GM21423 (cell line): ENCODE data around the gene NRG3.
A peak's percentile ranks its signal among the peaks of the same experiment; 100 is the strongest.

Source experiments
- ATAC-seq: cut with Tn5 transposase; IDR thresholded peaks from one replicate; pipeline ENCODE4 v1.9.1; 2021; ENCODE audit warnings: mild to moderate bottlenecking, moderate library complexity; ENCODE audit not compliant: unreplicated experiment

Gene NRG3

DNA sequence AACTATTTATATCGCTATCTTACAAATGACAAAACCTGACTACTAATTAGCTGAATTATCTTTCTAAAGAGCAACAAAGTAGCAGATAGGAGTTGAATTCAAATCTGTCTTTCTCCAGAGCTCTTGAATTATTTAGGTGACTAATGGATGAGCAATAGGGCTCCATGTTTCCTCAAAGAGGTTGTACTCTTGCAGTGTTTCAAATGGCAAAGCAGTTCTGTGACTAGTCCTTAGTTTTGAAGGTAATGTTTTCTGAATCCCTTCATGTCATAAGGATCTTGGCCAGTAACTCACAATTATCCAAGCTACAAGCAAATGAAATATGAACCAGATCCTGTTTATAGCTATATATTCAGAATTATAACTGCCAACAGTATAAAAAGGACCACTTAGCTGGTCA is 999.7 kb downstream of the NRG3 start:
- no peak for ATAC-seq

DNA sequence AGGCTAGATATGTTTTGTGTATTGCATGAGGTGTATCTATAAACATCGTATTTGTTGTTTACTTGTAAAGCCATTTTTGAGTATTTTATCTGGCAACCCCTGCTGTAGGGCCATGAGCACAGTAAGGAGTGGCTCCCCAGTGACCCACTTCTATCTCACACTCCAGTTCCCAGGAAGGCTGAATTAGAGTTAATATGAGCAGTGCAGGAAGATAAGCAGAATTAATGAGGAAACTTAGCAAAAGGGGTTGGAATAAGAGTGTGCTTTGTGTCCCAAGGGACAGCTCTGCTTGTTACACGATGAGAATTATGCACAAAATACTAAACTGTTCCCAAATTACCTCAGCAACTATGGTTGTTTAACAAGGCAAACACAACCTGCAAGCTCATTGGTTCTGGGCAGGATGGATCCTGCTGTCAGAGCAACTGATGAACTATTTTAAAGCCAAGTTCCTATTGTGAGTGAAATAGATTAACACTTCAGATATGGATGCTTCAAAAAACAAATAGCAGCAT is 1005.8 kb downstream of the NRG3 start:
- ATAC-seq, result no peak

DNA sequence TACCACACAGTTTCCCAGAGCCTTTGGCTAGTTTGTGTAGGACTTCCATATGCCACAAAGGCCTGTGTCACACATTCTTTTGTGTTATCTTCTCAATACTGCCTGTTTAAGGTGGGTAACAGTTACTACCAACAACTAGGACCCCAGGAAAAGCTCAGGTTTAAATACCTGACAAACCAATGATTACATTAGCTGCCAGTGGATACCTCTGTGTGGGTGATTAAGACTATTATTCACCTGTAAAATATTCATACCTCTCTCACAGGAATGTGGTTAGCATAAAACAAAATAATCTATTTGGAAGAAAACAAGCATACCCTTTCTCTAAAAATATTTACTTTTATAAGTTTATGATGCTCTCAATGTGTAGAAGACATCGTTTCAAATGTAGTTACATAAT is 1007.7 kb downstream of the NRG3 start:
- ATAC-seq, result no peak

DNA sequence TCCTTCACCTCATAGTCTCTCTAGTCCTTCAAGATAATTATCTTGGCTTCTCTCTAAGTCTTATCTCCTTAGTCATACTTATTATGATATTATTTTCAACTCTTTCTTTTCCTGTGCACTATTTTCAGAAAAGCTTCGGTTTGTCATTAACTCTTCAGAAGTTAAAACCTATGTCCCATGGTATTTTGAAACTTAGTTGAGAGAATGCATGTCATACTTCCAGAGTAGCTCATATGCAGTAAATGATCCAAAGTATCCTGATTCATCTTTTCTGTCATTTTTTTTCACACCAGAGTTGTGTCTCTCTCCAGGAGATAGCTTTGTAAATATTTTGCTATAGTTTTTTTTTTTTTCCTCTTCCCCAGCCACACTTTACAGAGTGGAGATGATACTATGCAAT is 1008.6 kb downstream of the NRG3 start:
- ATAC-seq, result no peak

DNA sequence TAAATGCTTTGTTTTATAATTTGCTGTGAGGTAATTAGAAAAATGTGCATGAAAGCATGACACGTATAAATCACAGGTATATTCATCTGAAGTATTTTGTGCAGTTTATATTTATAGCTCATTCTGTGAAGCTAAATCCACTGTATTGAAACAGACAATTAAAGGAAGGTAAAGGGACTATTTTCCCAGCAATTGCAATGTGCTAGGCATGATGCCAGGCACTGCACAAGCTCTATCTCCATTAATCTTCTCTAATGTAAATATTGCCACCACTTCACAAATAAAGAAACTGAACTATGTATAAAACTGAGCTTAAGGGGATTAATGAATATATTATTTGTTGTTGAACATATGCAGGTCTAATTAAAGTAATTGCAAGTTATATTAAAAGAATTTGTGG is 1012.5 kb downstream of the NRG3 start:
- no peak for ATAC-seq

DNA sequence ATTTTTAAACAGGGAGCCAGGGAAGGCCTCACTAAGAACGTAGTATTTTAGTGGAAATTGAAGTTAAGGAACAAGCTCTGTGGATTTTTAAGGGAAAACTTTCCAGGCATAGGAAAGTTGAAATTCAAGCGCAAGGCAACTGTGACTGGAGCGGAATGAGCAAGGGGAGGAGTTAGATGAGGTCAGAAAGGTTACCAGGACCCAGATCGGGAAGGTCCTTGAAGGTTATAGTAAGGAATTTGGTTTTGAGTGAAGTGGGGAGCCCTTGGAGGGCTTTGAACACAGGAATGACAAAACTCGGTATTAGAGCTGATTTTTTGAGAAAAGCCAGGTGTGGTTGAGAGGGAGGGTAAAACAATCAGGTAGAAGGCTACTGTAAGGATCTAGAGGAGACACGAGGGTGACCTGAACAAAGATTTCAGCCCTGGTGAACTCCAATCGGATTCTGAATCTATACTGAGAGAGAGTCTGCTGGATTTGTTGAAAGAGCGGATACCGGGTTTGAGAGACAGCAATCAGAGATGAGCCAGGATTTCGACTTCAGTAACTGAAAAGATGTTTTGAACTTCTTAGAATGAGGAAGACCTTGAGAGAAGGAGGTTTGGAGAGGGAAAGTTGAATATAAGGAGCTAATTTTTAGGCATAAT is 1013.9 kb downstream of the NRG3 start:
- no peak for ATAC-seq

DNA sequence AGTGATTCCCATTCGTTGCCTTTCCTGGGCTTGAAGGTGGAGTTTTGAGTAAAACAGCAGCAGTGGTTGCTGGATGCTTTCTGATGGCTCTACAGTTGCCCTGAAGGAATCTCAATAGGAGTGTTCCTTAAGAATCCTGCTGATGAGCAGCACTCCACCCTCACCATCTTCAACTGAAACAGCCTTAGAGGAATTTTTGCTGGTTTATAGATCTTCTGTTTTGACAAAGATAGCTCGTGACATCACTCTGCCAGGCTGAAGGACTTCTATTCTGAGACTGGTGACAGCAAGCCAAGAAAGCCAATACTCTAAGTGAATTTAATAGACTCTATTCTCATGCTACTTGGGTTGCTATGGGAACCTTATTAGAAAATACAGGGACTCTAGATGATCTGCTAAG is 1014.7 kb downstream of the NRG3 start:
- no peak for ATAC-seq

DNA sequence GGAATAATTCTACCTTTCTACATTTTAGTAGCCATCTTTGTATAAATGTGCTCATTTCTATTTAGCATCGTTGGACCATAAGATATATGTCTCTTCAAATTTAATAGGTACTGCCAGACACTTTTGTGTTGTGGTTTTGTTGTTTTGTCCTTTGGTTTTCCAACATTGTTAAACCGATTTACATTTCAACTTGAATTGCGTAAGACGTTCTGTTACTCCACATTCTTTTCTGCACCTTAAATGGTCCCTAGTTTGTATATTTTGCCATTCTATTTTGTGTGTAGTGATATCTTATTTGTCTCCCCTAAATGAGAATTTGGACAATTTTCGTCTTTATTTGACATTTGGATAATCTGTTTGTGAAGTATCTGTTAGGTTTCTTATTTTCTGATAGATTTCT is 1015.6 kb downstream of the NRG3 start:
- no peak for ATAC-seq

DNA sequence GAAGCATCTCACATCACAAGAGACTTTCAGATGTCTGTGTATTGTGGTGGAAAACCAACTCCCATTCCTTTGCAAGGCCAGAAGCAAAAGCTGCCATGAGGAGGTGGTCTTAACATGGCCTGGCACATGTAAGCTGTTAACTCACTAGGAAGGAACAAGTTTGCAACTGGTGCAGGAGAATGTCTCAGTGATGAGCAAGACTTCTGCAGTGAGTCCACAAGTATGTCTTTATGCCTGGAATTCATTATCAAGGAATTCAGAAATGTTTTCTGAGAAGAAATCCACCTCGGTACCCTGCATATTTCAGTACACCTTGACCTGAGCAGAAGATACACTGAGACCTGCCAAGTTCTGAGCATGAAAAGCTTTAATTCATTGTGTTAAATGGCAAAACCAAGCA is 1033.1 kb downstream of the NRG3 start:
- no peak for ATAC-seq

DNA sequence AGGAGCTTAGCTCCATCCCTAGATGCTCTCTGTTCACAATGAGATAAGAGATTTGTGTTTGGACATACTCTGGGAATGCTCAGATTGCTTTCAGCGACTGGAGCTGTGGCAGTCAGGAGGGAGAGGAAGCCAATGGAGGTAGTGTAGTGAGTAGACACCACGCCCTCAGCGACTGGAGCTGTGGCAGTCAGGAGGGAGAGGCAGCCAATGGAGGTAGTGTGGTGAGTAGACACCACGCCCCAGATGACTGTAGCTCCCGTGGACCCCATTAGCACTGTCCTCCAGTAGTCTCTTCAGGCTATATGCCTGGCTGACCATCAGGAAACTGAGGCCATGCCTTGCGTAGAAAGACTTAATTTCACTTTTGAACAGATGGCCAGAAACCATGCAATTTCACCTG is 1033.8 kb downstream of the NRG3 start:
- peak; percentile 60 for ATAC-seq

DNA sequence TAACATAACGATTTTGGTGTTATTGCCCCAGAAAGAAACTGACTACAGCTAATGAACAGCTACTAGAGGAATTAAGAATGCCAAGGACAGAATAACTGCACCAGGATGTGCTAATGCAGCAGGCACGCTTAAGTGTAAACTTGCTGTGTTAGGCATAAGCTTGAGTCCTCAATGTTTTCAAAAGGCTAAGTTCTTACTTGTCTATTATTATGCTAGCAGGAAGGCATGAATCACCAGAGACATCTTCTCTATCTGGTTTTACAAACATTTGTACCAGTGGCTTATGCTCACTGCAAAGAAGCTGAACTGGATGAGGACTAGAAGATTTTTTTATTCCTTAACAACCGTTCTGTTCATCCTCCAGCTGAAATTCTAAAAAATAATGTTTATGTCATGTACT is 1035.3 kb downstream of the NRG3 start:
- ATAC-seq, result no peak

DNA sequence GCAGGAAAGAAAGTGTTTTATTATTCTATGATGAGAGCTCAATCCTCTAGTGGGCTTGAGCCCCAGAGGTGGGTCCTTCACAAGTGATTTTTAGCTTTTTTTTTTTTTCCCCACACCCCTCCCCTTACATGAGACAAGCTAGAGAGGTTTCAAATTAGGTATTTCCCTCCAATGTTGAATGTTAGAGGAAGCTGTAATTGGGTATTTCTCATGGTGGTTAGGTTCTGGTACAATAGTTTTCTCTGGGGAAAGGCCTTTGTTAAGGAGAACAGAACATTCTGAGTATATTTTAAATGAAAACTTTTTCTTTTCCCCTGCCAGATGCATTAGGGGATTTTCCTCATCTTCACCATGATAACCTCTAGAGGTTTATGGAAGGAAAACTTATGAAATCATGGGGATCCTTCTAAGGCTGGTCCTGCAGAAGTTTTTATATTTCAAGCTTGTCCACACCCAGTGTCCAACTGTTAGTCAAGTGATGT is 1039.7 kb downstream of the NRG3 start:
- peak; percentile 82 for ATAC-seq

DNA sequence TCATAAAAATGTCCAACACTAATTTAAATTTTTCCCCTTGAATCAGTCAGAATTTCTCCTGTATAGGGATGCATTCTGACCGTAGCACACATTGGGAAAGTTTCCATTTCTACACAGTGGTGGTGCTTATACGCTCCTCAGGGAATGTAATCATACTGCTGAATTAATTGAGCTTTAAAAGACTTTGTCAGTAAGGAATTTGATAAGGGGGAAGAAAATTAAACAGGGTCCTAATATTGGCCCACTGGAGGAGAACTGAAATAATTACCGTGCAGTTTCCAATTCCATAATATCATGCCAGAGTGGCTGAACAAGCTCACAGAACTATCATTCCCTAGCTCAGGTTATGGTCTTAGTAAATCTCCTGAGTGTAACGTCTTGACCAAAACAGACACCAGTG is 1041.9 kb downstream of the NRG3 start:
- ATAC-seq, result no peak

DNA sequence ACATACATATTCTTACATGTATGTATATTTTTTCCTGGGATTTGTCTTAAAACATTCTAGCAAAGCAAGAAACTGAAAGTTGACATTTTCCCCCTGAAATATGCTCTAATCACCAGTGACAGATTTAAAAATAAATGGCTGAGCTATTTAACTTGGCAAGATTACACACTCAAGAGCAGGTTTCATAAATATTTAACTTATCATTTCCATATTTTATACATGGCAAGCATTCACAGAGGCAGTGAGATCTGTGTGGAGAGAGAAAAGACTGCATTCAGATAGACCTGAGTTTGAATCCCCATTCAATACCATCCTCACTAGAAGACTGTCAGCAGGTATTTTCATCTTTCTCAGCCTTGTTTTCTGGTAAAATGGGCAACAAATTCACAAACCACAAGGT is 1043.0 kb downstream of the NRG3 start:
- no peak for ATAC-seq

DNA sequence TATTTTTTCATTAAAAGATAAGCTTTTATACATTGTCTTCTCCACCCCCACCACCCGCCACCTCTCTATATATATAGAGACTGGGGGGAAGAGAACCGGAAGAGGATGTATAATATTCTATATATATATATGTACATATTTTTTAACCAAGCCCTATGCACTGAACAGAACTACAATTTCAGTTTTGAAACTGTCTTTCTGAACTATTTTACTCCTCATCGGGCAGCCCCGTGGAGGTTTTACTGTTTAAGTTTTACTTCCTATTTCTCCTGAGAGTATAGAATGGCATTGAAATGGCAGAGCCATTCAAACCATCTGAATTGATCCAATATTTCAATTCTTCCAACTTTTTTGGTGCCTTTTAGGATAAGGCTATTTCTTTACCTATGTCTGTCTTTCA is 1047.1 kb downstream of the NRG3 start:
- no peak for ATAC-seq

DNA sequence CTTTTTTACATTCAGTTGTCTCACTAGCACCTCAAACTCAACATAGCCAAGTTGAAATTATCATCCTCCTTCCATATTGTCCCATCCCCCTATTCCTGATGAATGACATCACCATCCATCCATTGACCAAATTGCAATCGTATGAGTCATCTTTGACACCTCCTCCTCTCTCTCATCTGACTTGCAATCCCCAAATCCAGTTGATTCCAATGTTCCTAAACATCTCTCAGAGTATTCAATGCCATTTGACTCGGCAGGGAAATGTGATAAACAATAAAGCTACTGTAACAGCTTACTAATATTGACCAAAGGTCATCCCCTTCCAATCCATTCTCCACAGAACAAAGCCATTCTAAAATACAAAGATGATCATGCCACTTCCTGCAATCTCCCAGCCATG is 1047.8 kb downstream of the NRG3 start:
- ATAC-seq, result no peak

DNA sequence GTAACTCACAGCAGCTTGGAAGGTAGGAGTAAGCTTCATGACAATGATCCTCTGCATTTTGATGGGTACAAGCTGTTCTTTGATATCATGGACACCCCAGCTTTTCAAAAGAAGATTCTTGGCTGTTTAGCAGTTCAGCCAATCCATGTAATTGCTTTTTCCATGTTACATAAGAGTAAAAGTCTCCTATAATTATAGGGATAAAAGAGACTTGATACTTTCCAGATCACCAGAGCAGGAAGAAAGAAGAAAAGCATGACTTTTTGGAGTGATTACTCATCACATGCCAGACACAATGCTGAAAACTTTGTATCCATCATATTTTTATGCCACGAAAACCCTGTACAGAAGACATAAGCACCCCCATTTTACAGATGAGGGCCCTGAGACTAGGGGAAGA is 1049.7 kb downstream of the NRG3 start:
- ATAC-seq, result no peak

DNA sequence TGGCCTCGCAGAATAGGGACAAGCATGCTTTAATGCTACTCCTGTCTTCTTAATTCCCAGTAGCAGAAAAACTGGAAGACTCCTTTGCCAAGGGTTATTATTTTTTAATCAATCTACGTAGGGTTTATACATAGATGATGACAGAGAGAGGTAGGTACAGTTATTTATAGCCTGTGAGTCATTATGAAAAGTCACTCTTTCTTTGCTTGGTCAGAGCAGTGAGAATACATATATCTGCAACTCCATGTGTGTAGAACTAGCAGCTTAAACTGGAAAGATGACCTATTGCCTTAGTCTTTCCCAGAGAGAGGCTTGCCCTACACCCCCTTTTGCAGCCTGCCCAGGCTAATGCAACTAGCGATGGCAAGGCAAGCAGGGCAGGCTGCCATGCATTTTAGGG is 1050.6 kb downstream of the NRG3 start:
- ATAC-seq, result peak; percentile 65

DNA sequence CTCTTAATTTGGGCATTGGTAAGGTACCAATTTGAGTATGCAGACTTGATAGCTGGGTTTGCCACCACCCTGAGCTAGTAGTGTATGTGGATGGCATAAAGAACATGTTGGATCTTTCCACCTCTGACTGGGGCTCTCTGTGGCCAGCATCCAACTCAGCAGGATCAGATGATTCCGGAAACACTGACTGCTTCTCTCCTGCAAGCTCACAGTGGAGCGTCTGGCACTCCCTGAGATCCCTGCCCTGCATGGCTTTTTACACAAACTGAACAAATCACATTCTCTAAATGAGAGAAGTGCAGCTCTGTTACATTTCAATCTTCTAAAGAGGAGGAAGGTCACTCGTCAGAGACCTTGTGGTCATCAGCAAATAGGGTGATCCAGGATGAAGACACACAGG is 1057.5 kb downstream of the NRG3 start:
- ATAC-seq, result no peak

DNA sequence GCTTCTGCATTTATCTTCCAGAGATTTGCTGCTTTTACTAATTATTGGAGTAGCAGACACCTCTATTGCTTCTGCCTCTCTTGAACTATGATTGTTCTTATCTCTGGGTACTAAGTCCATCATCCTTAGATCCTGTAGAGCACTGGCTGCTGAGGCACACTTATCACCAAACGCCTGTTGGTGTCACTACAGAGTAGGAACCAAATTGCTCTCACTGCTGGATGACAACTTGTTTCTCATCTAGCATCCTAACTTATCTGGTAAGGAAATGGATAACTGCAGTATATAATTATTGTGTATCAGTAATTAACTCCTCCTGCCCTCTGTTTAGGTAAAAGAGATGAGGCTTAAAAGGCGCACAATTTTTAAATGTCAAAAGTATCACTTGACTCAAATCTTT is 1059.4 kb downstream of the NRG3 start:
- ATAC-seq, result no peak

DNA sequence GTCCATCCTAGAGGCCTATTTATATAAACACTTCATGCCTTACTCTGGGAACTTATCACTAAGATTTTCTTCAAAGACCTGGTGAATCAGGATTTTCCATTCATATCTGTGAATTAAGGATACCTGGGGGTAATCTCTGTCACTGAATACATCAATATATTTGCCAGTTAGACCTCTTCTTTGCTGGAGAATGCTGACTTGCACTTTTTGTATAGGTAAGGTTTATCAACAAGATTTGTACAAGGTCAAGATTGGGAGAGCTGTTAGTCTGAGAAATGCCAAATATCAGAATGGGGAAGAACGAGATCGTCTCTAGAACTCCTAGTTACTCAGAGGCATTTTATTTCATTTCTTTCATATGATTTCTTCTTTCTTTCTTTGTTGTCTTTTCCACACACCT is 1060.0 kb downstream of the NRG3 start:
- no peak for ATAC-seq

DNA sequence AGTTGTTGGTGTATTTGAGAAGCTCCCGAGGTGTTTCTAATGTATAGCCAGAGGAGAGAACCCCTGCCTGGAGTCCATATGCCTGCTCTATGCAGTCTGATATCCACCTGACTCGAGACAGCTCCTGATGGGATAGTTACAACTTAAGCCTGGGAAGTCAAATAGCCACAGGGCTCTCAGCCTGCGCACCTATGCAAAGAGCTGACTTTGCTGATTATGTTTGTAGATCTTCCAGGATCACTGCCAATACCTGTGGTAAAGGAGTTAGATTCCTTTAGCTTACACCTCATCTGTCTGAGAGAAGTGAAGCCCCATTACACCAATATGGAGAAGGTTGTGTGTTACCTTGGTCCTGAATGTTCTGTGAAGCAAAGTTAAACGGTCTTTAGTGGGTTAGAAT is 1063.3 kb downstream of the NRG3 start:
- no peak for ATAC-seq
